Measurements from ENCODE around the gene RAB19. TPM values are rescaled to one million over a fixed set of nuclear protein-coding genes. Genes with fewer than 3 reads are reported as not detected.

RAB19 gene
- total and polyA plus RNA-seq, 2 of the 13 experiments (the other 11 are each of a cell fraction or from before 2014, with no cell fraction given): 0.31 TPM; not detected in 1

DNA sequence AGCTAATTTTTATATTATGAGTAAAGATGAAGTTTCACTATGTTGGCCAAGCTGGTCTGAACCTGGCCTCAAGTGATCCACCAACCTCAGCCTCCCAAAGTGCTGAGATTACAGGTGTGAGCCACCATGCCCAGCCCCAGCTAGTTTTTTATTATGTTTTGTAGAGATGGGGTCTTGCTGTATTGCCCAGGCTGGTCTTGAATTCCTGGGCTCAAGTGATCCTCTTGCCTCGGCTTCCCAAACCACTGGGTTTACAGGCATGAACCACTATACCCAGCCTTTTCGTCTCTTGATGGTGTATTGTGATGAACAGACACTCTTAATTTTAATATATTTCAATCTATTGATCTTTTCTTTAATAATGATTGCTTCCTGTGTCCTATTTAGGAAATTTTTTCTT lies 17.7 kb downstream of the RAB19 start (continued):
- TF ChIP-seq TGIF2 (CRISPR knock-in tag; IDR thresholded peaks at IDR 0.05) (no peak), RAD21 (CRISPR knock-in tag; IDR thresholded peaks at IDR 0.05) (no peak), GTF3A (CRISPR knock-in tag; conservative IDR thresholded peaks at IDR 0.05) (no peak), TOPORS (CRISPR knock-in tag; IDR thresholded peaks at IDR 0.05) (no peak), YEATS4 (CRISPR knock-in tag; IDR thresholded peaks at IDR 0.05; ENCODE audit: borderline replicate concordance) (no peak), ZNF329 (CRISPR knock-in tag; IDR thresholded peaks at IDR 0.05; ENCODE audit: low read depth) (no peak)
- TF ChIP-seq, protein P1, sequence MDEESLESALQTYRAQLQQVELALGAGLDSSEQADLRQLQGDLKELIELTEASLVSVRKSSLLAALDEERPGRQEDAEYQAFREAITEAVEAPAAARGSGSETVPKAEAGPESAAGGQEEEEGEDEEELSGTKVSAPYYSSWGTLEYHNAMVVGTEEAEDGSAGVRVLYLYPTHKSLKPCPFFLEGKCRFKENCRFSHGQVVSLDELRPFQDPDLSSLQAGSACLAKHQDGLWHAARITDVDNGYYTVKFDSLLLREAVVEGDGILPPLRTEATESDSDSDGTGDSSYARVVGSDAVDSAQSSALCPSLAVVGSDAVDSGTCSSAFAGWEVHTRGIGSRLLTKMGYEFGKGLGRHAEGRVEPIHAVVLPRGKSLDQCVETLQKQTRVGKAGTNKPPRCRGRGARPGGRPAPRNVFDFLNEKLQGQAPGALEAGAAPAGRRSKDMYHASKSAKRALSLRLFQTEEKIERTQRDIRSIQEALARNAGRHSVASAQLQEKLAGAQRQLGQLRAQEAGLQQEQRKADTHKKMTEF (CRISPR knock-in tag; IDR thresholded peaks at IDR 0.05): no peak
- TF ChIP-seq, protein P2, sequence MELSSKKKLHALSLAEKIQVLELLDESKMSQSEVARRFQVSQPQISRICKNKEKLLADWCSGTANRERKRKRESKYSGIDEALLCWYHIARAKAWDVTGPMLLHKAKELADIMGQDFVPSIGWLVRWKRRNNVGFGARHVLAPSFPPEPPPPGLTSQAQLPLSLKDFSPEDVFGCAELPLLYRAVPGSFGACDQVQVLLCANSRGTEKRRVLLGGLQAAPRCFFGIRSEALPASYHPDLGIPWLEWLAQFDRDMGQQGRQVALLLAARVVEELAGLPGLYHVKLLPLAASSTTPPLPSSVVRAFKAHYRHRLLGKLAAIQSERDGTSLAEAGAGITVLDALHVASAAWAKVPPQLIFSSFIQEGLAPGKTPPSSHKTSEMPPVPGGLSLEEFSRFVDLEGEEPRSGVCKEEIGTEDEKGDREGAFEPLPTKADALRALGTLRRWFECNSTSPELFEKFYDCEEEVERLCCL (CRISPR knock-in tag; IDR thresholded peaks at IDR 0.05; ENCODE audit: borderline replicate concordance): no peak
- TF ChIP-seq, protein P3, sequence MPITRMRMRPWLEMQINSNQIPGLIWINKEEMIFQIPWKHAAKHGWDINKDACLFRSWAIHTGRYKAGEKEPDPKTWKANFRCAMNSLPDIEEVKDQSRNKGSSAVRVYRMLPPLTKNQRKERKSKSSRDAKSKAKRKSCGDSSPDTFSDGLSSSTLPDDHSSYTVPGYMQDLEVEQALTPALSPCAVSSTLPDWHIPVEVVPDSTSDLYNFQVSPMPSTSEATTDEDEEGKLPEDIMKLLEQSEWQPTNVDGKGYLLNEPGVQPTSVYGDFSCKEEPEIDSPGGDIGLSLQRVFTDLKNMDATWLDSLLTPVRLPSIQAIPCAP (CRISPR knock-in tag; IDR thresholded peaks at IDR 0.05; ENCODE audit: low read depth): no peak
- TF ChIP-seq, protein P4, sequence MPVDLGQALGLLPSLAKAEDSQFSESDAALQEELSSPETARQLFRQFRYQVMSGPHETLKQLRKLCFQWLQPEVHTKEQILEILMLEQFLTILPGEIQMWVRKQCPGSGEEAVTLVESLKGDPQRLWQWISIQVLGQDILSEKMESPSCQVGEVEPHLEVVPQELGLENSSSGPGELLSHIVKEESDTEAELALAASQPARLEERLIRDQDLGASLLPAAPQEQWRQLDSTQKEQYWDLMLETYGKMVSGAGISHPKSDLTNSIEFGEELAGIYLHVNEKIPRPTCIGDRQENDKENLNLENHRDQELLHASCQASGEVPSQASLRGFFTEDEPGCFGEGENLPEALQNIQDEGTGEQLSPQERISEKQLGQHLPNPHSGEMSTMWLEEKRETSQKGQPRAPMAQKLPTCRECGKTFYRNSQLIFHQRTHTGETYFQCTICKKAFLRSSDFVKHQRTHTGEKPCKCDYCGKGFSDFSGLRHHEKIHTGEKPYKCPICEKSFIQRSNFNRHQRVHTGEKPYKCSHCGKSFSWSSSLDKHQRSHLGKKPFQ (CRISPR knock-in tag; IDR thresholded peaks at IDR 0.05; ENCODE audit: insufficient replicate concordance): no peak

Measured in HepG2 (cell line).